Keratinocyte (primary cell): Measurements from ENCODE around the gene DNAAF8. TPM values are rescaled to one million over a fixed set of nuclear protein-coding genes. Genes with fewer than 3 reads are reported as not detected.

ENCODE experiments used
- DNase-seq: peaks from one replicate; pipeline ENCODE4 v3.0.0-alpha.2; 2011; ENCODE audit warnings: low read depth, missing footprints, low spot score
- FAIRE-seq: peaks from 2 replicates; lab custom pipeline; 2011; peaks lifted over from hg19 to GRCh38; lab: Jason Lieb, UNC
- H2AFZ ChIP-seq: 2 replicates; pipeline ENCODE4 v1.6.0; 2012; ENCODE audit warnings: low read length, control low read depth, inconsistent platforms; ENCODE audit not compliant: control insufficient read depth
- H3K27ac ChIP-seq: 2 replicates; pipeline ENCODE4 v1.5.1; 2011; ENCODE audit warnings: low read length; ENCODE audit not compliant: control insufficient read depth, insufficient read depth
- H3K27me3 ChIP-seq: 3 replicates; pipeline ENCODE4 v1.6.0; 2011; ENCODE audit warnings: low read length; ENCODE audit not compliant: control insufficient read depth, insufficient read depth; ENCODE audit errors: extremely low read depth
- H3K36me3 ChIP-seq, 2 experiments: 2 replicates in 1 of 2; 3 replicates in 1 of 2; pipeline ENCODE4 v1.5.1; 2011; ENCODE audit warnings: low read length in 2 of 2, mild to moderate bottlenecking in 1 of 2; ENCODE audit not compliant: control insufficient read depth in 2 of 2, insufficient read depth in 2 of 2; ENCODE audit errors: extremely low read depth in 1 of 2
- H3K4me1 ChIP-seq: 3 replicates; pipeline ENCODE4 v1.5.1; 2011; ENCODE audit warnings: low read length; ENCODE audit not compliant: control insufficient read depth, insufficient read depth; ENCODE audit errors: extremely low read depth
- H3K4me2 ChIP-seq: 3 replicates; pipeline ENCODE4 v1.6.0; 2011; ENCODE audit warnings: low read depth, low read length; ENCODE audit not compliant: control insufficient read depth, insufficient read depth; ENCODE audit errors: extremely low read depth
- H3K4me3 ChIP-seq, 3 experiments: fragments of 200-600 bp in 1 of 3; sonication (generic) in 1 of 3; 2 replicates in 2 of 3; 3 replicates in 1 of 3; pipeline ENCODE4 v1.5.1; 2011 to 2016; ENCODE audit warnings: low read length in 3 of 3, mild to moderate bottlenecking in 3 of 3, control low read depth in 2 of 3, inconsistent platforms in 1 of 3, low read depth in 1 of 3, mixed read lengths in 1 of 3, mixed run types in 1 of 3, moderate library complexity in 1 of 3; ENCODE audit not compliant: control insufficient read depth in 2 of 3, insufficient read depth in 2 of 3; ENCODE audit errors: extremely low read depth in 1 of 3
- H3K79me2 ChIP-seq: 2 replicates; pipeline ENCODE4 v1.6.0; 2012; ENCODE audit warnings: low read length; ENCODE audit not compliant: control insufficient read depth, insufficient read depth
- H3K9ac ChIP-seq: 3 replicates; pipeline ENCODE4 v1.6.0; 2011; ENCODE audit warnings: low read length; ENCODE audit not compliant: control insufficient read depth, insufficient read depth; ENCODE audit errors: extremely low read depth
- H3K9me1 ChIP-seq: 3 replicates; pipeline ENCODE4 v1.6.0; 2011; ENCODE audit warnings: low read length; ENCODE audit not compliant: control insufficient read depth, insufficient read depth; ENCODE audit errors: extremely low read depth
- H3K9me3 ChIP-seq: 2 replicates; pipeline ENCODE4 v1.5.1; 2012; ENCODE audit warnings: low read depth, low read length; ENCODE audit not compliant: control insufficient read depth
- H4K20me1 ChIP-seq: 3 replicates; pipeline ENCODE4 v1.6.0; 2011; ENCODE audit warnings: low read length; ENCODE audit not compliant: control insufficient read depth, insufficient read depth; ENCODE audit errors: extremely low read depth
- CTCF ChIP-seq, 3 experiments: IDR thresholded peaks in 1 of 3; conservative IDR thresholded peaks in 1 of 3; optimal IDR thresholded peaks in 1 of 3; 2 replicates in 2 of 3; 3 replicates in 1 of 3; pipeline versions ENCODE3 to v1.5.1; 2011; ENCODE audit warnings: low read length in 3 of 3, mild to moderate bottlenecking in 3 of 3, moderate library complexity in 2 of 3, control low read depth in 1 of 3, inconsistent platforms in 1 of 3; ENCODE audit not compliant: insufficient read depth in 2 of 3; ENCODE audit errors: extremely low read depth in 1 of 3
- EZH2 ChIP-seq: IDR thresholded peaks from one replicate; pipeline ENCODE4 v1.6.1; 2012; ENCODE audit warnings: inconsistent platforms, mild to moderate bottlenecking, low read length, moderate library complexity
- dilution Hi-C: fragments of 300-500 bp; cut with MboI; formaldehyde crosslinking; loops from one replicate; pipeline ENCODE4 v1.7.0; 2020; ENCODE audit warnings: low sequenced_read_pairs; ENCODE audit not compliant: extremely low pct_ligation_motif_present
- polyA plus RNA-seq, 5 experiments: library from polyadenylated mRNA; depleted of rRNA in 3 of 5; stranded (reverse) in 3 of 5; stranded (forward) in 1 of 5; unstranded in 1 of 5; fragments of >200 nt; gene quantifications; 1 replicate in 1 of 5; 2 replicates in 3 of 5; 3 replicates in 1 of 5; pipeline versions ENCODE4 v1.2.1 to v1.2.3, GENCODE V29; 2011 to 2012; ENCODE audit warnings: missing spikeins in 2 of 5, low read depth in 1 of 5, low replicate concordance in 1 of 5

DNAAF8 gene
- polyA plus RNA-seq, 1 donor (not counting 4 experiments of a cell fraction or from before 2014, with no cell fraction given), result 0.26 TPM

GRCh38 chr16:4685292-4685691 lies 49.0 kb upstream of the DNAAF8 start:
- dilution Hi-C loops, result no loop called here
- H3K79me2 ChIP-seq, result no peaks in the 10 kb centered on the region
- H2AFZ ChIP-seq, result no peak overlapping the region
- H3K27ac ChIP-seq, result no peak overlapping the region
- no peak overlapping the region for H3K4me2 ChIP-seq
- TF ChIP-seq CTCF (optimal IDR thresholded peaks at IDR 0.05 in 1 of 3, IDR thresholded peaks at IDR 0.05 in 1 of 3, conservative IDR thresholded peaks at IDR 0.05 in 1 of 3; ENCODE audit: extremely low read depth in 1 of 3, insufficient read depth in 2 of 3, low read length in 3 of 3) (no peak), EZH2 (no peak)
- H3K9ac ChIP-seq, result no peak overlapping the region
- no peaks in the 10 kb centered on the region for H4K20me1 ChIP-seq
- H3K9me3 ChIP-seq, result no peaks in the 10 kb centered on the region
- H3K27me3 ChIP-seq, result no peaks in the 10 kb centered on the region
- H3K9me1 ChIP-seq, result no peaks in the 10 kb centered on the region
- DNase-seq (no peak), FAIRE-seq (no peak)
- H3K4me3 ChIP-seq, result no peak overlapping the region
- H3K36me3 ChIP-seq, result peaks cover 12 to 35% of the 10 kb centered on the region in 2 experiments
- peaks cover 15% of the 10 kb centered on the region for H3K4me1 ChIP-seq

- H3K9me3 ChIP-seq, result no peaks in the 10 kb centered on the region
- dilution Hi-C loops, result no loop called here
- FAIRE-seq (no peak), DNase-seq (no peak)
- H2AFZ ChIP-seq, result no peak overlapping the region
- TF ChIP-seq CTCF (optimal IDR thresholded peaks at IDR 0.05 in 1 of 3, IDR thresholded peaks at IDR 0.05 in 1 of 3, conservative IDR thresholded peaks at IDR 0.05 in 1 of 3; ENCODE audit: extremely low read depth in 1 of 3, insufficient read depth in 2 of 3, low read length in 3 of 3) (no peak), EZH2 (no peak)
- no peak overlapping the region for H3K27ac ChIP-seq
- H3K9me1 ChIP-seq, result no peaks in the 10 kb centered on the region
- no peak overlapping the region for H3K9ac ChIP-seq
- H3K4me3 ChIP-seq, result no peak overlapping the region
- H3K79me2 ChIP-seq, result no peaks in the 10 kb centered on the region
- no peak overlapping the region for H3K4me2 ChIP-seq
- peaks cover 9% of the 10 kb centered on the region for H3K4me1 ChIP-seq
- H4K20me1 ChIP-seq, result no peaks in the 10 kb centered on the region
- peaks cover 12 to 38% of the 10 kb centered on the region in 2 experiments for H3K36me3 ChIP-seq
- H3K27me3 ChIP-seq, result no peaks in the 10 kb centered on the region
Observed at GRCh38 chr16:4685776-4686496, 48.4 kb upstream of the DNAAF8 start.
